Osteoblast (primary cell): ENCODE results near the gene UBE2O. TPM values are rescaled to one million over a fixed set of nuclear protein-coding genes. Genes with fewer than 3 reads are reported as not detected.

Experiments used
- DNase-seq: peaks from one replicate; pipeline ENCODE4 v3.0.0; 2011; ENCODE audit warnings: low spot score, mixed read lengths; ENCODE audit not compliant: insufficient read length; ENCODE audit errors: missing footprints
- H2AFZ ChIP-seq: 2 replicates; pipeline ENCODE4 v1.6.0; 2011; ENCODE audit warnings: mild to moderate bottlenecking, low read length
- H3K27ac ChIP-seq: 2 replicates; pipeline ENCODE4 v1.5.1; 2011; ENCODE audit warnings: mild to moderate bottlenecking, low read depth, low read length, moderate library complexity
- H3K27me3 ChIP-seq: 2 replicates; pipeline ENCODE4 v1.6.0; 2012; ENCODE audit warnings: mild to moderate bottlenecking, control low read depth, inconsistent platforms, low read length, moderate library complexity; ENCODE audit not compliant: insufficient read depth
- H3K36me3 ChIP-seq: 2 replicates; pipeline ENCODE4 v1.5.1; 2011; ENCODE audit warnings: mild to moderate bottlenecking, low read length, control low read depth, moderate library complexity; ENCODE audit not compliant: insufficient read depth
- H3K4me1 ChIP-seq: 2 replicates; pipeline ENCODE4 v1.5.1; 2011; ENCODE audit warnings: mild to moderate bottlenecking, low read length, control low read depth, moderate library complexity; ENCODE audit not compliant: insufficient read depth
- H3K4me2 ChIP-seq: 2 replicates; pipeline ENCODE4 v1.6.0; 2011; ENCODE audit warnings: mild to moderate bottlenecking, low read length; ENCODE audit not compliant: insufficient read depth
- H3K4me3 ChIP-seq: fragments of 200-600 bp; sonication (generic); 3 replicates; pipeline ENCODE4 v1.5.1; 2012; ENCODE audit warnings: mild to moderate bottlenecking, low read length, inconsistent platforms; ENCODE audit not compliant: insufficient read depth
- H3K79me2 ChIP-seq: 2 replicates; pipeline ENCODE4 v1.6.0; 2012; ENCODE audit warnings: mild to moderate bottlenecking, low read length, control low read depth, inconsistent platforms; ENCODE audit not compliant: insufficient read depth
- H3K9me3 ChIP-seq: 2 replicates; pipeline ENCODE4 v1.5.1; 2011; ENCODE audit warnings: low read depth, low read length, control low read depth
- H4K20me1 ChIP-seq: 2 replicates; pipeline ENCODE4 v1.6.0; 2012; ENCODE audit warnings: mild to moderate bottlenecking, low read length, control low read depth; ENCODE audit not compliant: insufficient read depth
- CTCF ChIP-seq: IDR thresholded peaks from 2 replicates; pipeline ENCODE4 v1.5.1; 2011; ENCODE audit warnings: mild to moderate bottlenecking, low read depth, low read length, moderate library complexity; ENCODE audit errors: extremely low read depth
- total RNA-seq: library from RNA; depleted of rRNA; stranded (reverse); fragments of >200 nt; gene quantifications from 2 replicates; pipeline ENCODE4 v1.2.3, GENCODE V29; 2012

UBE2O gene
- total RNA-seq, 1 donor = 19.5 TPM

GRCh38 chr17:76441686-76442340 is 11.1 kb downstream of the UBE2O start:
- Histone ChIP-seq H3K27ac (peak overlapping the region; percentile 46), H3K4me2 (no peak overlapping the region), H3K79me2 (peaks cover 89% of the 10 kb centered on the region), H3K27me3 (no peaks in the 10 kb centered on the region), H3K4me1 (peaks cover 38% of the 10 kb centered on the region), H4K20me1 (peaks cover 50% of the 10 kb centered on the region), H2AFZ (no peak overlapping the region), H3K4me3 (no peak overlapping the region), H3K9me3 (no peaks in the 10 kb centered on the region), H3K36me3 (no peaks in the 10 kb centered on the region)
- no peak for DNase-seq
- TF ChIP-seq CTCF = no peak

GRCh38 chr17:76440751-76441362 is 12.1 kb downstream of the UBE2O start:
- Histone ChIP-seq H2AFZ (no peak overlapping the region), H3K9me3 (no peaks in the 10 kb centered on the region), H3K4me3 (no peak overlapping the region), H4K20me1 (peaks cover 52% of the 10 kb centered on the region), H3K27ac (no peak overlapping the region), H3K4me1 (peaks cover 28% of the 10 kb centered on the region), H3K36me3 (no peaks in the 10 kb centered on the region), H3K4me2 (no peak overlapping the region), H3K79me2 (peaks cover 92% of the 10 kb centered on the region), H3K27me3 (no peaks in the 10 kb centered on the region)
- no peak for DNase-seq
- TF ChIP-seq CTCF = no peak

- Histone ChIP-seq H4K20me1 (peaks cover 54% of the 10 kb centered on the region), H2AFZ (no peak overlapping the region), H3K4me3 (no peak overlapping the region), H3K27ac (no peak overlapping the region), H3K36me3 (no peaks in the 10 kb centered on the region), H3K27me3 (no peaks in the 10 kb centered on the region), H3K9me3 (no peaks in the 10 kb centered on the region), H3K79me2 (peaks cover 93% of the 10 kb centered on the region), H3K4me1 (peaks cover 14% of the 10 kb centered on the region), H3K4me2 (no peak overlapping the region)
- no peak for TF ChIP-seq CTCF
- DNase-seq = no peak
Measured at GRCh38 chr17:76439314-76439928, 13.5 kb downstream of the UBE2O start.

GRCh38 chr17:76438906-76439305 is 14.0 kb downstream of the UBE2O start:
- no peaks in the 10 kb centered on the region for H3K27me3 ChIP-seq
- H3K4me2 ChIP-seq = no peak overlapping the region
- no peak overlapping the region for H2AFZ ChIP-seq
- H3K36me3 ChIP-seq = no peaks in the 10 kb centered on the region
- no peaks in the 10 kb centered on the region for H3K9me3 ChIP-seq
- no peak overlapping the region for H3K27ac ChIP-seq
- no peak for TF ChIP-seq CTCF
- no peak overlapping the region for H3K4me3 ChIP-seq
- DNase-seq = no peak
- peaks cover 56% of the 10 kb centered on the region for H4K20me1 ChIP-seq
- peaks cover 10% of the 10 kb centered on the region for H3K4me1 ChIP-seq
- peaks cover 93% of the 10 kb centered on the region for H3K79me2 ChIP-seq
